Loucy (cell line): ENCODE data around the gene PUM1.

Experiments
- CTCF ChIP-seq: fragments of 200-600 bp; sonication (generic); conservative IDR thresholded peaks from 2 replicates; pipeline ENCODE4 v1.5.1; 2014; ENCODE audit warnings: mild to moderate bottlenecking, antibody characterized with exemption, low read length
- EZH2phosphoT487 ChIP-seq: fragments of 200-600 bp; IDR thresholded peaks from 2 replicates; pipeline ENCODE4 v1.6.1; 2018; ENCODE audit warnings: antibody characterized with exemption, mild to moderate bottlenecking, moderate library complexity, borderline replicate concordance

- no peak for TF ChIP-seq CTCF
- no peak for TF ChIP-seq EZH2phosphoT487
These were observed 31.9 kb downstream of the PUM1 start for GRCh38 chr1:31033598-31033997.
